GM20000 (cell line): Measurements from ENCODE around the gene IL18RAP.

ENCODE experiments used
- DNase-seq: peaks from one replicate; pipeline ENCODE4 v3.0.0; 2012; ENCODE audit warnings: low spot score
- CTCF ChIP-seq: IDR thresholded peaks from 2 replicates; pipeline ENCODE4 v1.5.1; 2012; ENCODE audit warnings: mild to moderate bottlenecking, control low read depth; ENCODE audit errors: extremely low read depth, missing control alignments

Gene IL18RAP

DNA sequence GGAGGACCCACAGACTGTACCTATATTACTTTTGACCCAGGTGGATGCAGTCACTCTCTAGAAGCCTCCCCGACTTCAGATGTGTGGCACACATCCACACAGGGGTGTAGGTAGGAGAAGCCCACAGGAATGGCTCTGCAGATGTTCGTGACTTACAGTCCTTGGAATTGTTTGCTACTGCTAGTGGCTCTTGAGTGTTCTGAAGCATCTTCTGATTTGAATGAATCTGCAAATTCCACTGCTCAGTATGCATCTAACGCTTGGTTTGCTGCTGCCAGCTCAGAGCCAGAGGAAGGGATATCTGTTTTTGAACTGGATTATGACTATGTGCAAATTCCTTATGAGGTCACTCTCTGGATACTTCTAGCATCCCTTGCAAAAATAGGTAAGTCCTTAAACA, 50.7 kb downstream of the IL18RAP start:
- no peak for TF ChIP-seq CTCF
- no peak for DNase-seq

DNA sequence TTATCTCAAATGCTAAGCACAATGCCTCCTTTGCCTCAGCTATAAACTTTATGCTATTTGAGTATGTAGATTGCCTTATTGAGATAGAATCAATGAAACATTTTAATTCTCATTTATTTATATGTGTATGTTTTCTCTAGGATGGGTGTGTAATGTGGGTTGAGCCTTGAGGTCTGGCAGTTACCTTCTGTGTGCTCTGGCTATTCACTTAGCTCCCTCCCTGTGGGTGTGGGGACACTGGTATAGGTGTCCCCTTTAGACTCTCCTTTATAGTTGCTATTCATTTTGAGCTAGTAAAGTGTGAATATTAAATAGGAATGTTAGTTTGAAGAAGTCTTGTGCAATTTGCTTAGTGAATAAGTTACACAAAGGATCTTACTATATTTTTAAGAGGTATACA, 51.8 kb downstream of the IL18RAP start:
- no peak for DNase-seq
- TF ChIP-seq CTCF = no peak

GRCh38 chr2:102478686-102479470, 55.9 kb downstream of the IL18RAP start:
- no peak for TF ChIP-seq CTCF
- DNase-seq = no peak

DNA sequence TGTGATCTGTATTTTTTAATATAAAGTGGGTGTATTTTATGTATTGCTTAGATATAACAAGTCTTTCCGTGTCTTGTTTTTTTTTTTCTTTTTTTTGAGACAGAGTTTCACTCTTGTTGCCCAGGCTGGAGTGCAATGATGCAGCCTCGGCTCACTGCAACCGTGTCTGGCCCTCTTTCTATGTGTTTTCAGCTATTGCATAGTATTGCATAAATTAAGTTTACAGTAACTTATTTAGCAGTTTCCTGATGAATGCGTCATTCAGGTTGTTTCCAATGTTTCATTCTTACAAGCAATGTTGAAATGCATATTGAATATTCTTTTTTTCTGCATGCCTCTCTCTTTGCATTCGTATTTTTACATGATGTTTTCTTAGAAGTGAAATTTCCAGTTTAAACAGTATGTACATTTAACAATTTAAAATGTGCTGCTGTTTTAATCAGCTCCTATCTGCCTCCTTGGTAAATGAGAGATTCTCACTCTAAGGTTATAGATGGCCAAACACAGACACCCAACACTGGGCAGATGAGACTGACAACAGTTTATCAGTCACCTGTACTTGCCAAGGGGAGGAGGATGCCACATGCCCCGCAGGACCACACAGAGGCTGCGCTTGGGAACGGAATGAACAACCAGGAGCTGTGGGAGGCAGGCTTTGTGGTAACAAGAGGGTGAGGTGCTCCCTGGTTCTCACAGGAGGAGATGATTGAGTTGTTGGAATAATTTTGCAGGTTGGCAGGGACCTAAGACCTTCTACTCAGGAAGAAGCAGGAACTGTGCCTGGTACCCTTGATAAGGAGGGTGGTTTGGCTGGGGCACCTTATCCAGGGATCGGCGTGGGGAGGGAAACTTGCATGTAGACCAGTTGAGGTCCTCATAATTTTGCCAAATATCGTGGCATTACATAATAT, 57.6 kb downstream of the IL18RAP start:
- no peak for DNase-seq
- TF ChIP-seq CTCF = no peak

DNA sequence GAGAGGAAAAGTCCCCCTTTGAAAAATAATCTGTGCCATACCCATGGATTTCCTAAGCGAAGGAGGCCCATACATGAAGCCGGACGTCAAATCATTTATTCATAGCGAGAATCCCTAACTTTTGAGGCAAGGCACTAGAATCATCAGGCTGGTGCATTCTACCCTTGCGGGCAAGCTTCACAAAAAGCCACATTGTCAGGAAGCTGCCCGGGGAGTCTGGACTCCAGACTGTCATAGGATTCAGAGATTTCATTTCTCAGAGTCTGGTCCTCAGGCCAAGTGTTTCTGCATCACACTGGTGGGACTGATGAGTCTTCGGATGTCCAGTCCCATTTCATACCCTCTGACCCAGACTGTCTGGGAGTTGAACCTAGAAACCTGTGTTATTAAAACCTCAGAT, 59.0 kb downstream of the IL18RAP start:
- no peak for DNase-seq
- no peak for TF ChIP-seq CTCF

DNA sequence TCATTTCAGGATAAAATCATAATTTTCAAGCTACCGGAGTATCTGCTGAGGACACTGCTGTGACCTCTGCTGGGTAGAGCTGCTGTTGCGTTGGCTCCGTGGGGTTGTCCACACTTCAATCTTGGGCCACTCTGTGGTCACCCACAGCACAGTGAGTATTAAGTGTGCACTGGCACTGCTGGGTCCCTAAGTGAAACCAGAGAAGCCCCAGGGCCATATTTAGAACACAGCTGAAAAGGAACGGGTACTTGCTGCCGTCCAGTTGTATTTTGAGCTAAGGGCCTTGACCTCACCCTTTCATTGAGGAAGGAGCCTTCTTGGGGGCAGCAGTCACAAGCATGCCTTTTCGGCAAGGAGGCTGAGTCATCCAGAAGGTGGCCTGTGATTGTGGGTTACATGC, 60.1 kb downstream of the IL18RAP start:
- no peak for DNase-seq
- TF ChIP-seq CTCF = no peak

GRCh38 chr2:102484310-102485061, 61.5 kb downstream of the IL18RAP start:
- DNase-seq = no peak
- TF ChIP-seq CTCF = no peak
